Measurements from ENCODE around the gene ANG. TPM values are rescaled to one million over a fixed set of nuclear protein-coding genes. Genes with fewer than 3 reads are reported as not detected.

Gene ANG
- total and polyA plus RNA-seq, 12 donors = 0.78 to 12.0 (median 3.6) TPM

GRCh38 chr14:20656274-20656673 lies 32.3 kb upstream of the ANG start:
- no peak for DNase-seq
- no peaks in the 10 kb centered on the region for H3K4me1 ChIP-seq (replicated peaks in 1 of 2)
- H3K9me3 ChIP-seq (replicated peaks in 1 of 3) = no peaks in the 10 kb centered on the region
- no peak overlapping the region for H3K27ac ChIP-seq
- H3K27me3 ChIP-seq = peaks cover 80% of the 10 kb centered on the region
- intact Hi-C loops (cut with DNase I) = no loop called here
- WGBS, 4 donors = 67 to 76% (median 73%) methylated on average over 4 of the region's 4 CpGs
- no peaks in the 10 kb centered on the region for H3K36me3 ChIP-seq (replicated peaks in 1 of 2)
- H3K4me3 ChIP-seq = no peak overlapping the region
- TF ChIP-seq, protein P1, sequence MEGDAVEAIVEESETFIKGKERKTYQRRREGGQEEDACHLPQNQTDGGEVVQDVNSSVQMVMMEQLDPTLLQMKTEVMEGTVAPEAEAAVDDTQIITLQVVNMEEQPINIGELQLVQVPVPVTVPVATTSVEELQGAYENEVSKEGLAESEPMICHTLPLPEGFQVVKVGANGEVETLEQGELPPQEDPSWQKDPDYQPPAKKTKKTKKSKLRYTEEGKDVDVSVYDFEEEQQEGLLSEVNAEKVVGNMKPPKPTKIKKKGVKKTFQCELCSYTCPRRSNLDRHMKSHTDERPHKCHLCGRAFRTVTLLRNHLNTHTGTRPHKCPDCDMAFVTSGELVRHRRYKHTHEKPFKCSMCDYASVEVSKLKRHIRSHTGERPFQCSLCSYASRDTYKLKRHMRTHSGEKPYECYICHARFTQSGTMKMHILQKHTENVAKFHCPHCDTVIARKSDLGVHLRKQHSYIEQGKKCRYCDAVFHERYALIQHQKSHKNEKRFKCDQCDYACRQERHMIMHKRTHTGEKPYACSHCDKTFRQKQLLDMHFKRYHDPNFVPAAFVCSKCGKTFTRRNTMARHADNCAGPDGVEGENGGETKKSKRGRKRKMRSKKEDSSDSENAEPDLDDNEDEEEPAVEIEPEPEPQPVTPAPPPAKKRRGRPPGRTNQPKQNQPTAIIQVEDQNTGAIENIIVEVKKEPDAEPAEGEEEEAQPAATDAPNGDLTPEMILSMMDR (IDR thresholded peaks at IDR 0.05) = no peak
- no peak for TF ChIP-seq POLR2A (IDR thresholded peaks at IDR 0.05)

GRCh38 chr14:20657216-20658211 lies 31.1 kb upstream of the ANG start:
- intact Hi-C loops (cut with DNase I) = no loop called here
- DNase-seq = no peak
- Histone ChIP-seq H3K36me3 (replicated peaks in 1 of 2) (no peaks in the 10 kb centered on the region), H3K4me3 (no peak overlapping the region), H3K27ac (no peak overlapping the region), H3K9me3 (replicated peaks in 1 of 3) (no peaks in the 10 kb centered on the region), H3K4me1 (replicated peaks in 1 of 2) (no peaks in the 10 kb centered on the region), H3K27me3 (peaks cover 67% of the 10 kb centered on the region)
- TF ChIP-seq, protein P1 (IDR thresholded peaks at IDR 0.05) = no peak
- no peak for TF ChIP-seq POLR2A (IDR thresholded peaks at IDR 0.05)
- 21 to 31% (median 27%) methylated on average over 22 to 28 of the region's 28 CpGs for WGBS, 4 donors

DNA sequence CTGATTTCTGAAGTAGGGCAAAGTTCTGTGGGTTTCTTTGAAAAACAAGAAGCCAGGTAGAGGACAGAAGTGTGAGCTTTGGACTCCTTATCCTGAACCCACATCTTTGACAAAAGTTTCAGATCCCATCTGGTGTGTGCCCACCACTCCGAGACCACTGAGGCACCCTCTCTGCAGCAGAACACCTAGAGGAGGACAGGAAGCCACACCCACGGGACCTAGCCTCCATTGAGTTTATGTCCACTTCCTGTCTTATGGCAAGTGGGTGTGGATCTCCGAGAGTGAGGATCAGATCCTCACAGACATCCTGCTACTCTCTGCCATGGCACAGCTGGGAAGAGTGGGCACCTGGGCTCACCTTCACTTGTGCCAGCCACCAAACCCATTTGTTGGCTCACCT lies 30.3 kb upstream of the ANG start:
- Histone ChIP-seq H3K9me3 (replicated peaks in 1 of 3) (no peaks in the 10 kb centered on the region), H3K4me3 (no peak overlapping the region), H3K4me1 (replicated peaks in 1 of 2) (no peaks in the 10 kb centered on the region), H3K27me3 (peaks cover 62% of the 10 kb centered on the region), H3K36me3 (replicated peaks in 1 of 2) (no peaks in the 10 kb centered on the region), H3K27ac (no peak overlapping the region)
- WGBS, 4 donors = 60 to 68% (median 65%) methylated on average over 2 to 3 of the region's 3 CpGs
- intact Hi-C loops (cut with DNase I) = no loop called here
- TF ChIP-seq POLR2A (IDR thresholded peaks at IDR 0.05) = no peak
- TF ChIP-seq, protein P1 (IDR thresholded peaks at IDR 0.05) = no peak
- DNase-seq = no peak

GRCh38 chr14:20659336-20659735 lies 29.2 kb upstream of the ANG start:
- WGBS, 4 donors = 57 to 70% (median 65%) methylated on average over 5 to 6 of the region's 6 CpGs
- TF ChIP-seq POLR2A (IDR thresholded peaks at IDR 0.05) = no peak
- TF ChIP-seq, protein P1 (IDR thresholded peaks at IDR 0.05) = no peak
- Histone ChIP-seq H3K9me3 (replicated peaks in 1 of 3) (no peaks in the 10 kb centered on the region), H3K27ac (no peak overlapping the region), H3K27me3 (peaks cover 53% of the 10 kb centered on the region), H3K36me3 (replicated peaks in 1 of 2) (no peaks in the 10 kb centered on the region), H3K4me3 (no peak overlapping the region), H3K4me1 (replicated peaks in 1 of 2) (no peaks in the 10 kb centered on the region)
- no peak for DNase-seq
- intact Hi-C loops (cut with DNase I) = no loop called here

All from adrenal gland (tissue), 12 donors.